NCI-H2029 treated with DMSO at 0.1 percent for 48 hours (cell line): ENCODE results near the gene DNAH11.
"Not testable (repeated sequence)": the region's sequence is repeated elsewhere in the genome, so short reads cannot be mapped to it uniquely, and the experiment has no call there.

Experiments
- DNase-seq: peaks from one replicate; lab custom pipeline; 2025; lab: John Stamatoyannopoulos, UW

Gene DNAH11

GRCh38 chr7:21773326-21773725 is 230.5 kb downstream of the DNAH11 start:
- DNase-seq, result no peak

DNA sequence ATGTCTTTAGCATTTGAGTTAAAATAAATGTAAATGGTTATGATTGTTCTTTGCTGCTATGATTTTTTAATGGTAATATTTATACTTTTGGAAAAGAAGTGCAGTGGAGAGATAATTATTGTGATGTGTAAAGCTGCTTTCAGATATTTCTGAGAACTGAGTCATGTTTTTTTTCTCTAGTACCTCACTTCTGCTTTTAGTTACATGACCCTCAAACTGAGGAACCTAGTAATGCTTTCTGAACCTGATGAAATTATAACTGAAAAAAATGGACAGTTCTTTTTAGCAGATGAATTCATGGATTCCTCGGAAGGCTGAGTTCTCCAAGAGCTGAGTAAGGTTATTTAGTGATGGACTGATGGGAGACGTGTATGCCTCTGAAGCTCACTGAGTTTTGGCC is 235.1 kb downstream of the DNAH11 start:
- no peak for DNase-seq

DNA sequence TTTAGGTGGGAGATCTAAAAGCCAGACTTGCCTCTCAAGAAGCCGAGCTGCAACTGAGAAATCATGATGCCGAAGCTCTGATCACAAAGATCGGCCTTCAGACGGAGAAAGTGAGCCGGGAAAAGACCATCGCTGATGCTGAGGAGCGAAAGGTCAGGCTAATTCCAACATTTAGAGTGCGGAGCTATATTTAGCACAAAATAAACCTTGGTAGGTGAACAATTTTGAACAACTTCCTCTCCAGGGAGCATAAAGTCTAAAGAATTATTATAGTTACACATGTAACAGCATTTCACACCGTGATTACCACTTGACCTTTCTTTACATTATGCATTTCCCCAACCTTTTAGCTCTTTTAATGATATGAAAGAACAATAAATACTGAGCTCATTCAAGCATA is 236.1 kb downstream of the DNAH11 start:
- DNase-seq, result no peak

DNA sequence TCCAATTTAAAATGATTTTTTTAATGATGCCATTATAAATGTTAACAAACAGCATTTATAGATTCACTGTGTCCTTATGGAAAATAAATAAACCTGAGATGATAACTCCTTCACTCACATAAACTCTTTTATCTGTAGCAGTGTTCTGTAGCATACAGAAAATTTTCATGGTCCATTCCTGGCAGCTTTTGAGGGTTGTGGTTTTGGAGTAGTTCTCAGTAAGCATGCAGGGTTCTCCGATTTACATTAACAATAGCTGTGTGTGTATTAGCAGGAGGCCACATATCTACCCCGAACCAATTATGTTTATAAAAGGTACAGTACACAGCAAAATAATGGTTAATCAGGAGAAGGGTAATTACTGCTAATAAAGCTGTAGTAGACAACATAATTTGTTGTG is 240.2 kb downstream of the DNAH11 start:
- no peak for DNase-seq

GRCh38 chr7:21784989-21785388 is 242.2 kb downstream of the DNAH11 start:
- no peak for DNase-seq

DNA sequence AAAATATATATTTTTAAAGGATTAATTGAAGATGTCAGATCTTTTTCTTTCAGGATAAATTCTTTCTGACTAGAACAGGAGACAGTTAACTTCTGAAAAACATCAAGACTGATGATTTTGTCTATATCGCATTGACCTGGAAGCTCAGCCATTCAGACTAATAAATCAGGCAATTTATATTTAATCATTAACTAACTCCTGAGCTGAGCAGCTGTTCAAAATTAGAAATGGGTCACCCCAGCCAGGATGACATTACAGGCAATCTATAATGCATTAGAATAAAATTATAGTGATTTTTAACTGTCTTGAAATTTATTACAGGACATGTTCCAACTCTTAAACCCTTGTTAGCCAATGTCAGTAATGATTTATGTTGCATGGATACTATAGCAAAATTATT is 263.0 kb downstream of the DNAH11 start:
- DNase-seq, result no peak

DNA sequence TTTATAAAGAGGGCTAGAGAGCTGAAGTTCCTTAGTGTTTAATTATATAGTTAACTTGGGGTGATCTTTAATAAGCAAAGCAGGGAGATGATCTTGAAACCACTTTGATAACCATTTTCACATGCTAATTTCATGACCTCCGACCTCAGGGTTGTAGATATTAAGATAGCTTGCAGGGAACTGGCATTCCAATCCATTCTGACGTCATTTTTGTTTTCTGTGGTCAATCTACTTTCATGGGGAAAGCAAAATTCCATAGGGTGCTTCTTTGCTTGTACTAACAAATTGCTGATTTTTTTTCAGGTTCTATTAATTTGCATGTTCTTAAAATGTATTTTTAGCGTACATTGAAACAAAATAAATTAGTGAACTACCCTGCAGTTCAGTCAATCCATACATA is 263.5 kb downstream of the DNAH11 start:
- DNase-seq, result no peak

GRCh38 chr7:21819048-21819447 is 276.2 kb downstream of the DNAH11 start:
- DNase-seq, result no peak

GRCh38 chr7:21828841-21829240 is 286.0 kb downstream of the DNAH11 start:
- no peak for DNase-seq

GRCh38 chr7:21829731-21830130 is 286.9 kb downstream of the DNAH11 start:
- DNase-seq, result no peak

DNA sequence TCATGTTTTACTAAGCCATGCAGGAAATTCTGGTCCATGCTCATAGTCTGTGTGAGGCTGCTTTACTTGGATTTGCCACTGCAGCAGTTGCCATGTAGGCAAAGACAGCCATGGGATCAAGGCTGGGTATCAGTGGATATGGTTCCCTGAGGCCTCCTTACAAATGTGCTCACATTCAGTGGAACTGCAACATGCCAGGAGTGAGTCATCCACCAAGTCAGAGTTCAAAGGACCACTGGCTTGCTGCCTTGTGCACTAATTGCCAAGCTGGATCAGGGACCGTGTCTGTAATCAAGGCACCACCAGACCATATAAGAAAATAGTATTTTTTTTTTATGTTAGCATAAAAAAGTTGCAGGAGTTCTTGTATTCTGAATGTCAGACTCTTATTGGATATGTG is 301.9 kb downstream of the DNAH11 start:
- no peak for DNase-seq

GRCh38 chr7:21850531-21851285 is 307.9 kb downstream of the DNAH11 start:
- DNase-seq, result no peak

DNA sequence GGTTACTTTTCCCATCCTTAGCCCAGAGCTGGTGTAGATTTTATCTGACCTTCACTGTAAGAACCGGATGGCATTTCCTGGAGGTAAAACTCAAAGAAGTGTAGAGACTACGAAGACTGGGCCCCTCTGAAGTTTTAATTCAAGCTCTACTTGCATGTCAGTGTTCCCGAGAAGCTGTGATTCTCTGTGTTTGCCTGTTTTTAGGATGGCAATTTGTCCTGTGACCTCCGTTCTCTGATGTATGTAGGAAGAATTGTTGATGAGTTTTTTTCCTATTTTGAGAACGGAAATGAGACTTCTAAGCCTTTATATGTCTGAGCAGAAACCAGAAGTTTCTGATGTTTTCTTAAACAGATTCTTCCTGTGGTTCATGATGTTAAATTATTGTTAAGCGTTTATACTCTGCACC is 308.7 kb downstream of the DNAH11 start:
- no peak for DNase-seq

DNA sequence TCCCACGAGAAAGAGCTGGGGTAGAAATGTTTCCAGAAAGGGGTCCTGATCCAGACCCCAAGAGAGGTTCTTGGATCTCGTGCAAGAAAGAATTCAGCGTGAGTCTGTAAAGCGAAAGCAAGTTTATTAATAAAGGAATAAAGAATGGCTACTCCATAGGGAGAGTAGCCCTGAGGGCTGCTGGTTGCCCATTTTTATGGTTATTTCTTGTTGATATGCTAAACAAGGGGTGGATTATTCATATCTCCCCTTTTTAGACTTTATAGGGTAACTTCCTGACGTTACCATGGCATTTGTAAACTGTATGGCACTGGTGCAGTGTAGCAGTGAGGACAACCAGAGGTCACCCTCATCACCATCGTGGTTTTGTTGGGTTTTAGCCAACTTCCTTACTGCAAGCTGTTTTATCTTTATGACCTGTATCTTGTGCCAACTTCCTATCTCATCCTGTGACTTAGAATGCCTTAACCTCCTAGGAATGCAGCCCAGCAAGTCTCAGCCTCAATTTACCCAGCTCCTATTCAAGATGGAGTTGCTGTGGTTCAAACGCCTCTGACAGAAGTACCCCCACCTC is 322.9 kb downstream of the DNAH11 start:
- not testable (repeated sequence) for DNase-seq

- DNase-seq, result no peak
Observed at GRCh38 chr7:21866731-21867130, 323.9 kb downstream of the DNAH11 start.

DNA sequence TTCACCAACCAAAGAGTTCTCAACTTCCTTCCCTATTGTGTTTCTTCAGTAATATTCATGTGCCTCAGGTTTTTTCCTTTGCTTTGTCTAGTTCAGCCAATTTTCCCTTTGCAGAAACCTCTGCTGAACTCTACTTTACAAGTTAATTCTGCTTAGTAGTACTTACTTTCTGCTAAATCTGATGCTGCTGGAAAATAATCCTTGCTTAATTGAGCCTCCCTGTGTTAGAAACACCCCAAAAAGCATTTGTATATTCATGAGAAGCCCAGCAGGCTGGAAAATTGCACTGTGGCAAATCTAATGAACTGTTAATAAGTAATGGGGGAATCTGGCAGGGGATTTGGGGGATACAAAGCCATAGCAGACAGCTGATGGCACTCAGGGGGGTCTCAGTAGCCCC is 324.4 kb downstream of the DNAH11 start:
- no peak for DNase-seq

DNA sequence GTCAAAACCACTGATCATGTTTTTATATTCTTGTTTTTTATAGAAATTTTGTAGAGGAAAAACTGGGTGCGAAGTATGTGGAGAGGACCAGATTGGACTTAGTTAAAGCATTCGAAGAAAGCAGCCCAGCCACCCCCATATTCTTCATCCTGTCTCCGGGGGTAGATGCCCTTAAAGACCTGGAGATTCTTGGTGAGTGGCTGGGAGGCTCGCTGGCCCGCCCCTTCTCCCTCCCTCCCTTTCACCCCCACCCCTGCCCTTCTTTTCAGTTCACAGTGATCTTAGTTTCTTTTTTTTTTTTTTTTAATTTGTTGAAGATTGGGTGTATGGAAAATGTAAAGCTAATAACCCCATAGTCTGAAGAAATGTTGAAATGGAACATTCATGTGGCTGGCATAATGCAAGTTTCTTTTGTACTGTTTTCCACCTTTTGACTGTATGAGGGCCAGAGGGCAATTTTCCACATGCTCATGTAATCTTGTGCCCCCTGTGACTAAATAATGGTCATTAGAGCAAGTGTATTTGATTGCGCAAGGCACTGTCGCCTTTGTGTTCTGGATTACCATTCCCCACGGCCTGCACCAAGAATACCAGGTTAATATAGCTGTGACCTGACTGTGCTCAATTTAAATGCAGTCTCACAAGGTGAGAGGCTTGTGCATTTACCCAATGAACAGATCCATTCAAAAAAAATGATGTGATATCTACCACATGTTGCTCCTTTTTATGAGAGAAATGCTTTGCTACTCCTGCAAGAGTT is 325.2 kb downstream of the DNAH11 start:
- DNase-seq, result no peak

DNA sequence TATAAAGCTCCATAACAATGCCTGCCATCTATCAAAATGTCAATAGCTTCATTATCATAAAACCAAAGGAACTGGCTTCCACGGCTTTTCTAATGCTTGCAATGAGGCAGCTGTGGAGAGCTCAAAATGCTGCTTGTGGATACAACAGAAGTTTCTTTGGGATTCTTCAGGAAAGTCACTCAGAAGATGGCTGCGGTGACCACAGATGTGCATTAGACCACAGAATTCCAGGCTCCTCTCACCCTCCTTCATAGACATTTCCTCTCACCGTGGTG is 325.7 kb downstream of the DNAH11 start:
- no peak for DNase-seq

DNA sequence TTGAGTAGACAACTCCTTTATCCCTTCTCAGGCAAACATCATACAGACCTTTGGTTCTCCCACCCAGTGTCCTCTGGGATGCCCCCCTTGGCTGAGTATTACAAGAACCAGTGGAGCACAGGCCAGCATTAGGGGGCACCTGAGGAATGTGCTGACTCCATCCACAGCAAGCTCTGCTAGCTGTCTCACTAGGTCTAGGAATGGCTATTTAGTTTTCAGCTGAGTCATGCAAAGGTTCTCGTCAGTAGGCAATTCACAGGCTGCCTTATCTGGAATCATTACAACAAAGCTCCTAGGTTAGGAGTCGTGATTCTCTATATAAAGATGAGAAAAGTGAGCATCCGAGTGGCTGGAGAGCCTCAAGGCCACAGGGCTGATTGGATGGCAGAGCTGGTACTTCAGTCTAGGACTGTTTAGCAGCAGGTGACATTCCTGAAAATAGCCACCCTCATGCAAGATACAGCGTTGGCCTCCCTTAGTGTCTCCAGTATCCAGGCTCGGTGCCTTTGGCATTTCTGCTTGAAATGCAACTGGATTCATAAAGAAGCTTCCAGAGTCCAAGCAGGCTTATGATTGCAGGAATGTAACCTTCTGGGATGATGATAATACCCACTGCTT is 327.1 kb downstream of the DNAH11 start:
- DNase-seq, result no peak

GRCh38 chr7:21883069-21883468 is 340.2 kb downstream of the DNAH11 start:
- no peak for DNase-seq

GRCh38 chr7:21883501-21883900 is 340.7 kb downstream of the DNAH11 start:
- DNase-seq, result not testable (repeated sequence)

DNA sequence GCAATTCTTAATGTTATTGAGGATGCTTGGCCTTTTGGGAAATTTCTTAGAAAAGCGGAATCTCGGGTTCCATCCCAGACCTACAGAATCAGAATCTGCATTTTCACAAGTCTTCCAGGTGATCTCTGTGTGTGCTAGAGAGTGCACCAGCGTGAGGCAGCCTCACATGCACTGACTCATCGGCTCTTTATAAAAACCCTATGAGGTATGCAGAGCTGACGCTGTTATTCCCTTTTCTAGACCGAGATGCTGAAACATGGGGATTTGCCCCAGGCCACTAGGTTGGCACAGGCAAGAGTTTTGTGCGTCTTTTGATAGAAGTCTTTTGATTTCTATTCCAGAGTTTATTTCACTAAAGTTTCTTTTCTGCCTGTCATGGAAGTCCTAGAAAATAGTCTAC is 341.7 kb downstream of the DNAH11 start:
- DNase-seq, result no peak

DNA sequence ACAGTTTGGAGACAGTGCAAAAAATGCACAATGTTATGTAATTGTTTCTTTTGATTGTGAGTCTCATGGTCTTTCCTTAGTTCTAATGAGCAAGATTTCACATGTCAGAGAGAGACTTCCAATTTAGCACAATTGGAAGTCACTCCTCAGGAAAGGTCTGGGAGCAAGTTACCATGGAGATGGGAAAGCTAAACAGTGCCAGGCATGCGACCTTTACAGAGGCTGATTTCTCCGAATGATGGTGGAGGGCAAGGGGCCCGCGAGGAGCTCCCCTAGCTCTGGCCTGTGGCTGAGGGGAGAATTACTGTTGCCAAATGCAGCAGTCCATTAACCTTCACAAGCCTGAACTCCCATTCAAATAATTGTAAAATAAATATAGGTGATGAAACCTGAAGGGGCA is 343.6 kb downstream of the DNAH11 start:
- DNase-seq, result no peak
